Lower leg skin (tissue), 3 donors: ENCODE measurements around the gene GRAMD1A.

ENCODE experiments used
- CTCF ChIP-seq, 3 donors: fragments of 450-650 bp; IDR thresholded peaks; one replicate each; pipeline ENCODE4 v1.5.1; 2016; ENCODE audit warnings: antibody characterized with exemption in 3 of 3, mild to moderate bottlenecking in 3 of 3, moderate library complexity in 2 of 3
- POLR2A ChIP-seq, 2 donors: fragments of 450-650 bp; IDR thresholded peaks; one replicate each; pipeline ENCODE4 v1.6.1; 2016 to 2017; ENCODE audit warnings: antibody characterized with exemption in 2 of 2, mild to moderate bottlenecking in 1 of 2, moderate library complexity in 1 of 2

GRCh38 chr19:35045667-35046300 lies 45.7 kb downstream of the GRAMD1A start:
- no peak for TF ChIP-seq CTCF (IDR thresholded peaks at IDR 0.05)
- TF ChIP-seq POLR2A (IDR thresholded peaks at IDR 0.05): no peak
